ENCODE measurements around the gene PACRG. TPM values are rescaled to one million over a fixed set of nuclear protein-coding genes. Genes with fewer than 3 reads are reported as not detected.

PACRG gene
- total and polyA plus RNA-seq, 4 donors, result 0.47 to 3.8 (median 2.4) TPM

DNA sequence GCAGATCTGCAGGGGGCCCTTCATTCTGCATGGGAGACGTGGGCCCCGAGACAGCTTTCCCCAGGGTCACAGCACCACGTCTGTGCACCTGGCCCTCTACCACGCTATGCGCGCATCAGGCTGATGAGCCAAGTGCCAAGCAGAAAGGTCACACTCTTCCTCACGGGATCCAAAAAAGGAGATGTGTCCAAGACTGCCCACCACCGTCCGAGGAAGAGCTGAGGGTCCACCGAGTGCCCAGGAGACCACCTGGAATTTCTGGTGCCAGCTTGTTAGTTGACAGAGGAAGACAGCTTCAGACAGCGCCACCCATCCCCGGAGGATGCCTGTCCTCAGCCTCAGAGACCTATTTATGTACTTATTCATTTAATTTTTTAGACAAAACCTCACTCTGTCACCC is 609.2 kb downstream of the PACRG start:
- H3K4me3 ChIP-seq (ENCODE audit: low read depth in 1 of 3, low read length in 3 of 3), result no peak overlapping the region
- WGBS, result 96% methylated on average over 12 of the region's 12 CpGs
- H3K9me3 ChIP-seq (ENCODE audit: control insufficient read depth in 4 of 4, low read length in 3 of 4), result no peaks in the 10 kb centered on the region
- no peaks in the 10 kb centered on the region for H3K4me1 ChIP-seq (ENCODE audit: control insufficient read depth in 4 of 4, insufficient read depth in 4 of 4, low read length in 3 of 4)
- no peak overlapping the region for H3K27ac ChIP-seq (ENCODE audit: low read depth in 1 of 2, low read length in 2 of 2)
- H3K36me3 ChIP-seq (ENCODE audit: control insufficient read depth in 4 of 4, insufficient read depth in 3 of 4, low read depth in 1 of 4, low read length in 3 of 4), result no peaks in the 10 kb centered on the region
- no peaks in the 10 kb centered on the region for H3K27me3 ChIP-seq (ENCODE audit: control insufficient read depth in 4 of 4, insufficient read depth in 4 of 4, low read length in 3 of 4)
- no peak overlapping the region for H3K9ac ChIP-seq (ENCODE audit: low read depth in 1 of 2, low read length in 2 of 2)
- DNase-seq (ENCODE audit: low spot score), result no peak
- TF ChIP-seq RXRA (IDR thresholded peaks at IDR 0.05) (no peak), NR2F2 (IDR thresholded peaks at IDR 0.05) (no peak), FOXA1 (IDR thresholded peaks at IDR 0.05) (no peak), YY1 (IDR thresholded peaks at IDR 0.05) (no peak)

DNA sequence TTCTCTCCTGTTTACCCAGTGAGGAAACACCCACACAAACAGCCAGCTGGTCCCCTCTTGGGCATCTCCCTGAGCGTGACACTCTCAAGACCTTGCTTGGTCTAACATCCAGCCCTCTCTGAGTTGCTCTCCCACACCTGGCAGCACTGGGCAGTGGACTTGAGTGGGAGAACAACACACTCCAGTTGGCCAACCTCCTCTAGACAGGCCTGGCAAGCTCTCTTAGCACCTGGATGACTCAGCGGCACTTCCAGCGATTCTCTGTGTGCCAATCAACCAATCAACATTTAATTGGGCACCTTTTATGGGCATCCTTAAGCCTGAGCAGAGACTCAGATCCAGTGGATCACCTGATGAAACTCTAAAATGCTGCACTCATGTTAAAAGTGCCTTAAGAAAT is 610.2 kb downstream of the PACRG start:
- DNase-seq (ENCODE audit: low spot score), result no peak
- Histone ChIP-seq H3K9ac (ENCODE audit: low read depth in 1 of 2, low read length in 2 of 2) (no peak overlapping the region), H3K4me3 (ENCODE audit: low read depth in 1 of 3, low read length in 3 of 3) (no peak overlapping the region), H3K27me3 (ENCODE audit: control insufficient read depth in 4 of 4, insufficient read depth in 4 of 4, low read length in 3 of 4) (no peaks in the 10 kb centered on the region), H3K9me3 (ENCODE audit: control insufficient read depth in 4 of 4, low read length in 3 of 4) (no peaks in the 10 kb centered on the region), H3K4me1 (ENCODE audit: control insufficient read depth in 4 of 4, insufficient read depth in 4 of 4, low read length in 3 of 4) (no peaks in the 10 kb centered on the region), H3K27ac (ENCODE audit: low read depth in 1 of 2, low read length in 2 of 2) (no peak overlapping the region), H3K36me3 (ENCODE audit: control insufficient read depth in 4 of 4, insufficient read depth in 3 of 4, low read depth in 1 of 4, low read length in 3 of 4) (no peaks in the 10 kb centered on the region)
- WGBS, result 87% methylated on average over 3 of the region's 3 CpGs
- TF ChIP-seq, protein P1, sequence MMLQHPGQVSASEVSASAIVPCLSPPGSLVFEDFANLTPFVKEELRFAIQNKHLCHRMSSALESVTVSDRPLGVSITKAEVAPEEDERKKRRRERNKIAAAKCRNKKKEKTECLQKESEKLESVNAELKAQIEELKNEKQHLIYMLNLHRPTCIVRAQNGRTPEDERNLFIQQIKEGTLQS (IDR thresholded peaks at IDR 0.05), result no peak
- TF ChIP-seq, protein P2, sequence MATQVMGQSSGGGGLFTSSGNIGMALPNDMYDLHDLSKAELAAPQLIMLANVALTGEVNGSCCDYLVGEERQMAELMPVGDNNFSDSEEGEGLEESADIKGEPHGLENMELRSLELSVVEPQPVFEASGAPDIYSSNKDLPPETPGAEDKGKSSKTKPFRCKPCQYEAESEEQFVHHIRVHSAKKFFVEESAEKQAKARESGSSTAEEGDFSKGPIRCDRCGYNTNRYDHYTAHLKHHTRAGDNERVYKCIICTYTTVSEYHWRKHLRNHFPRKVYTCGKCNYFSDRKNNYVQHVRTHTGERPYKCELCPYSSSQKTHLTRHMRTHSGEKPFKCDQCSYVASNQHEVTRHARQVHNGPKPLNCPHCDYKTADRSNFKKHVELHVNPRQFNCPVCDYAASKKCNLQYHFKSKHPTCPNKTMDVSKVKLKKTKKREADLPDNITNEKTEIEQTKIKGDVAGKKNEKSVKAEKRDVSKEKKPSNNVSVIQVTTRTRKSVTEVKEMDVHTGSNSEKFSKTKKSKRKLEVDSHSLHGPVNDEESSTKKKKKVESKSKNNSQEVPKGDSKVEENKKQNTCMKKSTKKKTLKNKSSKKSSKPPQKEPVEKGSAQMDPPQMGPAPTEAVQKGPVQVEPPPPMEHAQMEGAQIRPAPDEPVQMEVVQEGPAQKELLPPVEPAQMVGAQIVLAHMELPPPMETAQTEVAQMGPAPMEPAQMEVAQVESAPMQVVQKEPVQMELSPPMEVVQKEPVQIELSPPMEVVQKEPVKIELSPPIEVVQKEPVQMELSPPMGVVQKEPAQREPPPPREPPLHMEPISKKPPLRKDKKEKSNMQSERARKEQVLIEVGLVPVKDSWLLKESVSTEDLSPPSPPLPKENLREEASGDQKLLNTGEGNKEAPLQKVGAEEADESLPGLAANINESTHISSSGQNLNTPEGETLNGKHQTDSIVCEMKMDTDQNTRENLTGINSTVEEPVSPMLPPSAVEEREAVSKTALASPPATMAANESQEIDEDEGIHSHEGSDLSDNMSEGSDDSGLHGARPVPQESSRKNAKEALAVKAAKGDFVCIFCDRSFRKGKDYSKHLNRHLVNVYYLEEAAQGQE (IDR thresholded peaks at IDR 0.05), result no peak
- TF ChIP-seq RAD21 (IDR thresholded peaks at IDR 0.05), result no peak
- no peak for TF ChIP-seq YY1 (IDR thresholded peaks at IDR 0.05)
- TF ChIP-seq JUND (IDR thresholded peaks at IDR 0.05), result no peak
- TF ChIP-seq, protein P3, sequence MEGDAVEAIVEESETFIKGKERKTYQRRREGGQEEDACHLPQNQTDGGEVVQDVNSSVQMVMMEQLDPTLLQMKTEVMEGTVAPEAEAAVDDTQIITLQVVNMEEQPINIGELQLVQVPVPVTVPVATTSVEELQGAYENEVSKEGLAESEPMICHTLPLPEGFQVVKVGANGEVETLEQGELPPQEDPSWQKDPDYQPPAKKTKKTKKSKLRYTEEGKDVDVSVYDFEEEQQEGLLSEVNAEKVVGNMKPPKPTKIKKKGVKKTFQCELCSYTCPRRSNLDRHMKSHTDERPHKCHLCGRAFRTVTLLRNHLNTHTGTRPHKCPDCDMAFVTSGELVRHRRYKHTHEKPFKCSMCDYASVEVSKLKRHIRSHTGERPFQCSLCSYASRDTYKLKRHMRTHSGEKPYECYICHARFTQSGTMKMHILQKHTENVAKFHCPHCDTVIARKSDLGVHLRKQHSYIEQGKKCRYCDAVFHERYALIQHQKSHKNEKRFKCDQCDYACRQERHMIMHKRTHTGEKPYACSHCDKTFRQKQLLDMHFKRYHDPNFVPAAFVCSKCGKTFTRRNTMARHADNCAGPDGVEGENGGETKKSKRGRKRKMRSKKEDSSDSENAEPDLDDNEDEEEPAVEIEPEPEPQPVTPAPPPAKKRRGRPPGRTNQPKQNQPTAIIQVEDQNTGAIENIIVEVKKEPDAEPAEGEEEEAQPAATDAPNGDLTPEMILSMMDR (IDR thresholded peaks at IDR 0.05; ENCODE audit: low read depth, low read length, missing input control), result no peak
- no peak for TF ChIP-seq HNF4G (IDR thresholded peaks at IDR 0.05)
- TF ChIP-seq FOXA1 (IDR thresholded peaks at IDR 0.05), result no peak
- TF ChIP-seq TAF1 (conservative IDR thresholded peaks at IDR 0.05), result no peak
- TF ChIP-seq, protein P4, sequence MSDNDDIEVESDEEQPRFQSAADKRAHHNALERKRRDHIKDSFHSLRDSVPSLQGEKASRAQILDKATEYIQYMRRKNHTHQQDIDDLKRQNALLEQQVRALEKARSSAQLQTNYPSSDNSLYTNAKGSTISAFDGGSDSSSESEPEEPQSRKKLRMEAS (IDR thresholded peaks at IDR 0.05), result no peak
- TF ChIP-seq, protein P5, sequence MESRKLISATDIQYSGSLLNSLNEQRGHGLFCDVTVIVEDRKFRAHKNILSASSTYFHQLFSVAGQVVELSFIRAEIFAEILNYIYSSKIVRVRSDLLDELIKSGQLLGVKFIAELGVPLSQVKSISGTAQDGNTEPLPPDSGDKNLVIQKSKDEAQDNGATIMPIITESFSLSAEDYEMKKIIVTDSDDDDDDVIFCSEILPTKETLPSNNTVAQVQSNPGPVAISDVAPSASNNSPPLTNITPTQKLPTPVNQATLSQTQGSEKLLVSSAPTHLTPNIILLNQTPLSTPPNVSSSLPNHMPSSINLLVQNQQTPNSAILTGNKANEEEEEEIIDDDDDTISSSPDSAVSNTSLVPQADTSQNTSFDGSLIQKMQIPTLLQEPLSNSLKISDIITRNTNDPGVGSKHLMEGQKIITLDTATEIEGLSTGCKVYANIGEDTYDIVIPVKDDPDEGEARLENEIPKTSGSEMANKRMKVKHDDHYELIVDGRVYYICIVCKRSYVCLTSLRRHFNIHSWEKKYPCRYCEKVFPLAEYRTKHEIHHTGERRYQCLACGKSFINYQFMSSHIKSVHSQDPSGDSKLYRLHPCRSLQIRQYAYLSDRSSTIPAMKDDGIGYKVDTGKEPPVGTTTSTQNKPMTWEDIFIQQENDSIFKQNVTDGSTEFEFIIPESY (IDR thresholded peaks at IDR 0.05), result no peak
- TF ChIP-seq HNF4A (conservative IDR thresholded peaks at IDR 0.05), result no peak
- TF ChIP-seq NR2F2 (IDR thresholded peaks at IDR 0.05), result no peak
- no peak for TF ChIP-seq EGR1 (IDR thresholded peaks at IDR 0.05; ENCODE audit: low read depth in 2 of 2)
- no peak for TF ChIP-seq FOXA2 (IDR thresholded peaks at IDR 0.05)
- TF ChIP-seq SP1 (IDR thresholded peaks at IDR 0.05), result no peak
- no peak for TF ChIP-seq GABPA (IDR thresholded peaks at IDR 0.05 in 1 of 2, conservative IDR thresholded peaks at IDR 0.05 in 1 of 2)
- TF ChIP-seq RXRA (IDR thresholded peaks at IDR 0.05), result no peak
